NCI-H748 (cell line): ENCODE measurements around the gene FBXO2.

ENCODE experiments used
- DNase-seq: peaks from one replicate; lab custom pipeline; 2025; ENCODE audit not compliant: unreplicated experiment; lab: John Stamatoyannopoulos, UW

Gene FBXO2

GRCh38 chr1:11599891-11600576 lies 54.2 kb downstream of the FBXO2 start:
- DNase-seq: no peak

GRCh38 chr1:11598461-11598860 lies 55.8 kb downstream of the FBXO2 start:
- no peak for DNase-seq
